GM21390 (cell line): ENCODE data around the gene MAK.
"Not testable (repeated sequence)": the region's sequence is repeated elsewhere in the genome, so short reads cannot be mapped to it uniquely, and the experiment has no call there.

Source experiments
- ATAC-seq: cut with Tn5 transposase; IDR thresholded peaks from one replicate; pipeline ENCODE4 v1.9.1; 2021; ENCODE audit not compliant: unreplicated experiment

The MAK gene

DNA sequence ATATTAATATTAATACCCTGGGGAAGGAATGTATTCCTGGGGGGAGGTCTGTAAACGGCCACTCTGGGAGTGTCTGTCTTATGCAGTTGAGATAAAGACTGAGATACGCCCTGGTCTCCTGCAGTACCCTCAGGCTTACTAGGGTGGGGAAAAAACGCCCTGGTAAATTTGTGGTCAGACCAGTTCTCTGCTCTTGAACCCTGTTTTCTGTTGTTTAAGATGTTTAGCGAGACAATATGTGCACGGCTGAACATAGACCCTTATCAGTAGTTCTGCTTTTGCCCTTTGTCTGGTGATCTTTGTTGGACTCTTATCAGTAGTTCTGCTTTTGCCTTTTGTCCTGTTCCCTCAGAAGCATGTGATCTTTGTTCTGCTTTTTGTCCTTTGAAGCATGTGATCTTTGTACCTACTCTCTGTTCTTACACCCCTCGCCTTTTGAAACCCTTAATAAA, 15.5 kb upstream of the MAK start:
- ATAC-seq: not testable (repeated sequence)

DNA sequence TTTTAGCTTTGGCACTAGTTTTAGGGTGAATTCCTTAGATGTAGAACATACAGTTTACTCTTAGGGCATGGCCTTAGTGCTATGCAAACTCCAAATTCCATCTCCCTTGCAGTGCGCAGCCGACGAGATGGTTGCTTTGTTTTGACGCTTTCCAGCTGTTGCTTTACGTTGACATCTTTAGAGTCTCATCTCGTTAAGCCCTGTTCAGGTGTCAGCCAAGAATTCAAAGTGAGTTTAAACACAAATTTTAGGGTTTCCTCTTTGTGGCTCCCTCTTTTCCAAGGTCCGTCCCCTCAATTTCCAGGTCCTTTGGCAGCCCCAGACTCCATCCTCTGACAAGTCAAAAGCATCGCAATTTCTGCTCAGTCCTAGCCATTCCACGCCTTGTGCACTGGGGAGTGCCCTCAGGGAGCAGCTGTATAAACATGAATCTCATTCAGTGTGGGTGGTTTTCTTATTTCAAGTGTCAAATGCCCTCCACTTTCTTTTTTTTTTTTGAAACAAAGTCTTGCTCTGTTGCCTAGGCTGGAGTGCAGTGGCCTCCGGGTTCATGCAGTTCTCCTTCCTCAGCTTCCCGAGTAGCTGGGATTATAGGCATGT, 14.1 kb upstream of the MAK start:
- ATAC-seq: no peak

DNA sequence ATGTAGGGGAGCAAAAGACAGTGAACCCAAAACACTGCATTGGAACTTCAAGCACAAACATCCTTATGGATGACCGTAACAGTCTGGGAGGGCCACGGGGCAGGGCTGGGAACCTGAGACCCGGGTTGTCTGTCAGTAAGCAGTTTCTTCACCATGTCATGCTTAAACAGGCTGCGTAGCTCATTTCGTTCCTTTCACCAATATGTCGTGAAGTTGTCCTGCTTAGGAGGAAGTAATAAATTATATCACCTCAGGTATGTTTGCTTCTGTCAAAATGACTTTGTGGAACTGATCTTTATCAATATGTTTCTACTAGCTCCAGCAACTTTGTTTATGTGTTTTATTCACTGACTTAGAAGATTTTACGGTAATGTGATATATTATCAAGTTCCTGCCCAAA, 12.4 kb upstream of the MAK start:
- ATAC-seq: no peak

DNA sequence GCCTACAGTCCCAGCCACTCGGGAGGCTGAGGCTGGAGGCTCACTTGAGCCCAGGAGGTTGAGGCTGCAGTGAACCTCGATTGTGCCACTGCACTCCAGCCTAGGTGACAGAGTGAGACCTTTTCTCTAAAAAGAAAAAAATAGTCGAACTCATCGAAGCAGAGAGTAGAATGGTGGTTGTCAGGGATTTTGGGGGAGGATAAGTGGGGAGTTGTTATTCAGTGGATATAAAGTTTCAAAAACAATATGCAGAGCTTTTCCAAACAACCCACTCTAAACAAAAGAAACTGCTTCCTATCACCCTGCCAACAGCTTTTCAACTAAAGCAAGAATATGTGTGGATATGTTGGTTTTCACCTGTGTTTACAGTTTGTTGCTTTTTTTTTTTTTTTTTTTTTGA, 11.6 kb upstream of the MAK start:
- no peak for ATAC-seq

DNA sequence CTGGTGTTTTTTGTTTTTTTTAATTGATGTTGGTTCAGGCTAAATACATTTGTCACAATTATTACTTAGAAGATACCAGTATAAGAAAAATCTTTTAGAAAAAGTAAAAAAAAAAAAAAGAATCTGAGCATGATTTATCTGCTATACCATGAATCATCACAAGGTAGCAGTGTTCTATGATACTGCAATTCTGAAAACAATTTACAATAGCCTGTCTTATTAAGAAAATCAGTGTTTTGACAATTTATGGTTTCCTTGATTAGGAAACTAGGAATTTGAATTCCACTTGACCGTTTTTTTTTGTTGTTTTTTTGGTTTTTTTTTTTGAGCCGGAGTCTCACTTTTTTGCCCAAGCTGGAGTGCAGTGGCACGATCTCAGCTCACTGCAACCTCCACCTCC, 9.3 kb upstream of the MAK start:
- ATAC-seq: no peak

DNA sequence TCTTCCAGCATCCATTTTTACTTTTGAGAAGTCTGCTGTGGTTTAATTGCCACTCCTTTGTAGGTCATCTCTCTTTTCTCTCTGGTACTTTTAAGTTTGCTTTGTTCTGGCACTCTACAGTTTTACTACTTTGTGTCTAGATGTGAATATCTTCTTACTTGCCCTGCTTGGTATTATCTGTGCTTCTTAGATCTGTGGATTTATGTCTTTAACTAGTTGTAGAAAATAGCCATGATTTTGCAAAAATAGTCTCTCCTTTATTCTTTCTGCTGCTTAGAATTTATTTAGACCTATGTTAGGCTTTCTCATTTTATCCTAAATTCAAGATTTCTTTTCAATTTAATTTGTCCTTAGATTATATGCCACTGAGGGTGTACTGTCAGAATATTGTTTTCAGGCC, 5.2 kb upstream of the MAK start:
- ATAC-seq: no peak

DNA sequence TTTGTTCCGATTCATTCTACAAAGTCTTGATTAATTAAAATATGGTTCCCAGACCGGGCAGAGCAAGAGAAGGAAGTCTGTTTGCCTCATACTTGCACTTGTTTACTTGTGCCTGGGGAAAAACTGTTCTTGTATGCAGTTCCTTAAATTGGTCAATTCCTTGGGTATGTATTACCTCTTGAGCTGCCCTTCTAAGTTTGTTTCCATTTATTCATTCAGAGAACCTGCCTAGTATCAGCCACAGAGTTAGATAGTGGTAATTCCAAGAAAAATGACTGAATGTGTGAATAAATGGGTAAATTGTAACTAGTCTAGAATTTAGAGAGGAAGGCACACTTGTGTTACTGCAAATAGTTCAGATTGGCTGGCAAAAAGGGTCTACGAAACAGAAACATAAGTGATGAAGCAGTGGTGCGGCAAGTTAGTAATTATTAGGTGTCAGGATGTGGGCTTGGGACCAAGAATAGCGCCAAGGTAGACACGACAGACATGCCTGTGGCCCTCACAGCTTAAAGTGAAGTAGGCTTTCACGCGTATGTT, 525 bp upstream of the MAK start:
- ATAC-seq: peak; percentile 72

DNA sequence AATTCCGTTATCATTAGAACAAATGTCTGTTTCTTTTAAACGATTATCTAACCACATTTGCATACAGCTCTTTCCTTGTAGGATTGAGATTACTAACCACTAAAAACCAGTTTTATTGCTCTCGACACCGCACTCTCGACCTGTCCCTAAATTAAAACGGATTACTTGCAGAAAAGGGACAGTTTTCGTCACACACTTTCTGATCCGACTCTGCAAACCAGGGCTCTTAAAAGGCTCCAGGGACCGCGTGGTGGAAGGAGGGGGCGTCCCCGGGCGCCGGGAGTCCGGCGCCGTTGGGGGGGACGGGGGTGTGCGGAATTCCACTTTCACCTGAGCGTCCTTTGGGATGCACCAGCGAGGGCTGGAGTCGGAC, 731 bp downstream of the MAK start:
- ATAC-seq: no peak

DNA sequence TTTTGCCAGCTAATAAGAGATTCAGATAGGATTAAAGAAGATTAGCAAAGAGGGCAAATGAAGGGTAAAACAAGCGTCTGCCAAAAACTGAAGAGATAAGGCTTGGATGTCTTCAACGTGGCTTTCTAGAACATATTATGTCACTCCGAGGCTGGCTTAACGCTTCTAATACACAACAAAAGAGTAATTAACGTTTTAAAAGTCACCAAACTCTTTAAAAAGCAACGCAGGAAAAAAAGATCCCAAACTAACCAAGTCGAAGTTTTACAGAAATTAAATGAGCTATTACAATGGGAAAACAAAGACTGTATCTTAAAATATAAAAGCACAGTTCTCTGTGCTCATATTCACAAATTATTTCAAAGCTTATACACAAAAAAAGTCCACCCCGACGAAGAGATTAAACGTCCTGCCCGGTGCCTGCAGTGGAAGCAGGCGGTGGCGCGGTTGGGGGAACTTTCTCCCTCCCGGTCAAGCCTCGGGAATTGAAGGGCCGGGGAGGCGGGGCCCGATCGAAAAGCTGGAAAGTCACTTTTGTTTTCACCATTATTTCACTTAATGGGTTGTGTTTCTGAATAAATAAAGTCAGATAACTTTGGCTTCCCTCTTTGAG, 1.2 kb downstream of the MAK start:
- no peak for ATAC-seq

DNA sequence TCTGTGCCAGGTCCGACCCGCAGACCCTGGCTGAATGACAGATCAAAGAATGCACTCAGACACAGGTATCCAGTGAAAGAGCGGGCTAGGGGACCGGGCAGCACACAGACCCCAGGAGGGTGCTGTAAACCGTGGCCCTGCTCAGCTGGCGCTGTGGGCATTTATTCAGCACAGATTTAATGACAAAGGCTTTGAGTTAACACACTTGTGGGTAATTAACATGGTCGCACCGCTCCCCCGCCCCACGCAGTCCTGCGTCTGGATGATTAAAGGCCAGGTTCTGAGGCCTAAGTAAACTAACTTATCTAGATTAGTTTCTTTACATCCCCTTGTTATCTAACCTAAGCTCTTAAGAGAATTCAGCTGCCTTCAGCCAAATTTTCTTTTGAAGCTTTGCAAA, 3.5 kb downstream of the MAK start:
- no peak for ATAC-seq

DNA sequence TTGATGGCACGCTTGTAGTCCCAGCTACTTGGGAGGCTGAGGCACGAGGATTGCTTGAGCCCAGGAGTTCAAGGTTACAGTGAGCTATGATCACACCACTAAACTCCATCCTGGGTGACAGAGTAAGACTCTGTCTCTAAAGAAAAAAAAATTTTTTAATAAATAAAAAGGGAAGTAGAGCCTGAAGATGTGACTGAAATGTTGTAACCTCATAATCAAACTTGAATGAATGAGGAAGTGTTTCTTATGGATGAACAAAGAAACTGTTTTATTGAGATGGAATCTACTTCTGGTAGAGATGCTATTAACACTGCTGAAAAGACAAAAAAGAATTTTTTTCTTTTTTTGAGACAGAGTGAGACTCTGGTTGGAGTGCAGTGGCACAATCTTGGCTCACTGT, 6.7 kb downstream of the MAK start:
- no peak for ATAC-seq

DNA sequence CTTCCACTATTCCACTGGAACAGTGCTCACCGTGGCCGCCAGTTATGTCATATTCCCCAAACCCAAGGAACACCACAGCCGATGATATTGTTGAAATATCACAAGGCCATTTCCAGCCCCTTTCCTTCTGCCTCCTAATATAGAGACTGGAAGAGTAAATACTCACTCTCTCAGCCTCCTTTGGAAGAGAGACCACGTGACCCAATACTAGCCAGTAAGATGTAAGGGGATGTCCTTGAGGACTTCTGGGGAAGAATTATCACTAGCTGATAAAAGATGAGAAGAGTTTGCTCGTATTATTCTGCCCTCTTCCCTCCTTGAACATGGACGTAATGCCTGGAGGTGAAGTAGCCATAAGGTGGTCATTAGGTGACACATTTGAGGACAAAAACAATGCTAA, 13.5 kb downstream of the MAK start:
- ATAC-seq: no peak

DNA sequence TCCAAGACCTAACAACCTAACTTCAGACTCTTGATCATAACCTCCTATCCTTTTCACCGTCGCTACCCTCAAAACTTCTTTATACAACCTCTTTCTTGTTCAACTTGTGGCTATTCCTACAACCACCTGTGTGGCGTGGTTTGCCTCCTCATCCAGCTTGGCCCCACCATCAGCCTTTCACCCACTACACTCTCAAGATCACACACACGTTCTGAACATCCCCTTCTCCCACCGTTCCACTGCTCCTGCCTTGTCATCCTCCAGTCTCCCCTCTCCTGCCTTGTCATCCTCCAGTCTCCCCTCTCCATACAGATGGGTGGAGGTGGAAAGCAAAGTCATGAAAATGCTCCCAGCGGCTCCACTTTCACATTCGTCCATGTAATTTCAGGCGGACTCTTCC, 14.0 kb downstream of the MAK start:
- no peak for ATAC-seq

DNA sequence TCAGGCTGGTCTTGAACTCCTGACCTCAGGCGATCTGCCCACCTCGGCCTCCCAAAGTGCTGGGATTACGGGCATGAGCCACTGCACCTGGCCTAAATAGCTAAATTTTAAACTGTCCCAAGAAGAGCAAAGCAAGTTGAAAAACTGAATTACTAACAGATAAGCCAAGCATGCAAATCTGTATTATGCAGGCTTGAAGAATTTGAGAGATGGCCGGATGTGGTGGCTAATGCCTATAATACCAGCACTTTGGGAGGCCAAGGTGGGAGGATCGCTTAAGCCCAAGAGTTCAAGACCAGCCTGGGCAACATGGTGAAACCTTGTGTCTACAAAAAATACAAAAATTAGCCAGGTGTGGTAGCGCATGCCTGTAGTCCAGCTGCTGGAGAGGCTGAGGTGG, 24.2 kb downstream of the MAK start:
- not testable (repeated sequence) for ATAC-seq

DNA sequence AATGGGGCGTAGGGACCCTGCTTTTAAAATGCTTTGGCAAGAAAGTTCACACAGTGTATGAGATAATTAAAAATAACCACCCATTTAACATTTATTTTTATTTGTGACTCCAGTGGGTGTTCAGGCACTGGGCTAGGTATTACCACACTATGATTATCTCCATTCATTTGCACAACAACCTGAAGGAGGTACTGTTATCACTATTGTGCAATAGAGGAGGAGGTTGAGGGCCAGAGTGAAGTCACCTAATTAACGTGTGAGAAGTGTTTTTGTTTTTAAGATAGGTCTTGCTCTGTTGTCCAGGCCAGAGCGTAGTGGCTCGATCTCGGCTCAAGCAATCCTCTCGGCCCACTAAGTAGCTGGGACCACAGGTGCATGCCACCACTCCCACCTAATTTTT, 29.2 kb downstream of the MAK start:
- ATAC-seq: no peak

DNA sequence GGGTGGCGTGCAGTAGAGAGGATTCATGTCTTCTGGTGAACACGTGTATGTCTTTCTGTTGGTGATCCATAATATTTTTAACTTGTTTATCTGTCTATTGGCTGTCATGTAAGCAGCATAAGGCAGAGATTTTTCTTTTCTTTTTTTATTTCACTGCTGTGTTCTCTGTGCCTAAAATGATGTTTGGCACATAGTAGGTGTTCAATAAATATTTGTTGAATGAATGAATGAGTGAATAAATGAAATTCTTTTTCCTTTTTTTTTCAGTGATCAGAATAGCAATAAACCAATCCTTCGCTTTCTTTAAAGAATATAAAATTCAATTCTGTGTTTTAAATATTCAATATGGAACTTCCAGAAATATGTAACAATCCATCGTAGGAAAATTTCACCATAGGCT, 30.0 kb downstream of the MAK start:
- ATAC-seq: no peak

DNA sequence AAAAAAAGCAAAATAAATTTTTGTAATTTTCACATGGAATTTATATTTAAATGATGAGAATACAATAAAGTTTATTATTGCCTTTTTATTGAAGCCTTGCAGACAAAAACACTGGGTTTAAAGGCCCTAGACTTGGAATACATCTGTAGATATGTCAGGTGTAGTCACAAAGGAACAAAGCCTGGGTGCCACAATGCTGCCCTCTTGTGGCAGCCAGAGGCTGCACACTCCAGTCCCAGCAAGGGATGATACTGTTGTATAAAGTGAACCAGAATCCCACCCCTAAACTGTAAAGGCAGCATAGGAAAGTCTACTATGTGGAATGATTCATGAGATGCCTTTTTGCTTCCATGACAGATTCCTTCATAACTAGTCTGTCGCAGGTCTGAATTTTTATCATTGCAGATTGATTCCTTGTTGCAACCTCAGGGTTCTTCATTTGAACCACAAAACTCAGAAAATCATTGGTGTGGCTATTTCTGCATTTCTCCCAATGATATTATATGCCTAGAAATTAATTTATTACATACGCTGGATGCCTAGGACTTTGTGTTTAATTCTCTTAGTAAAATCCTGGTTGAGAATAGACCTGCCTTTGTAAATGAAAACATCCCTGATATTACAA, 37.0 kb downstream of the MAK start:
- peak; percentile 98 for ATAC-seq

DNA sequence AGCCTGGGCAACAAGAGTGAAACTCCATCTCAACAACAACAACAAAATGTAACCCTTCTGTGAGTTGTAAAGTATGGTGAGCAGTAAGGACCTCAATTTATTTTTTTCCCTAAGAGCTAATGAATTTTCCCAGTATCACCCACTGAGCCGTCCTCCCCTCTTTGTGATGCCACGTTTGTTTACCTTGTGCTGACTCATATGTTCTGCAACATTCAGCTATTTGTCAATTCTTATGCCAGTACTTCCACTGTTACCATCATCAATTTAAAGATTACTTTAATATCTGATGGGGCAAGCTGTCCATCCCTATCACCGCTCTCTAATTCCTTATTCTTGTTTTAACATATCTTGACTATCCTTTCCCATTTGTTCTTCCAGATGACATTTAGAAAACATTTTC, 37.5 kb downstream of the MAK start:
- ATAC-seq: no peak

DNA sequence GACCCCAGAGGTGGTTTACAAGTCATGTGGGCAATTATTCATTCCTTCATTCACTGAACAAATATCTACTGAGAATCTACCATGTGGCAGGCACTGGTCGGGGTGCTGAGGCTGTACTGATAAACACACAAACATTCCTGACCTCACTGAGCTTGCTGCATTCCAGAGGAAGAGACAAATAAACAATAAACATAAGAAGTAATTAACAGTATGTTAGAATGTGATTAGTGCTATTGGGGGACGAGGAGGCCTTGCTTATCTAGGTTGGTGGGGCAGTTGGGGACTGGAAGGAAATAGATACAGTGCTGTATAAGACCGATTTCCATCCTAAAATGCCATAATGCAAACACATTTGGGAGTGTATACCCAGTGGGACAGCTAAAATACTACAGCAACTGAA, 44.1 kb downstream of the MAK start:
- ATAC-seq: no peak

DNA sequence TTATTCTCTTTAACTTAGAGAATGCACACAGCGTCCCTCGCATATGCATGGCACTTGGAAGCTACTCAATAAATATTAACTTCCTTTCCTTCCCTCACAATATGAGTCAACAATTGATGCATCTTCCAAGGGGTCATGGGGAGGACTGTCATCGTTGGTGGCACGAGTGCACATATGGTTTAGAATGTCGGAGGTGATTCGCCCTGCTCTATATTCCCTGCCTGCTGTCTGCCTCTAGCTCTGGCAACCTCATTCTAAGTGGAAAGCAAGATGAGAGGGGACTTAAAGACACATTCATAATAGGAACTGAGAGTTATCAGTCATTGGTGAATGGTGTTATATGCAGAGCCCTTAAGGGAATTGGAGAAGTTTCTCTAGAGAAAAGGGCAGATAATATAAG, 44.6 kb downstream of the MAK start:
- ATAC-seq: no peak

DNA sequence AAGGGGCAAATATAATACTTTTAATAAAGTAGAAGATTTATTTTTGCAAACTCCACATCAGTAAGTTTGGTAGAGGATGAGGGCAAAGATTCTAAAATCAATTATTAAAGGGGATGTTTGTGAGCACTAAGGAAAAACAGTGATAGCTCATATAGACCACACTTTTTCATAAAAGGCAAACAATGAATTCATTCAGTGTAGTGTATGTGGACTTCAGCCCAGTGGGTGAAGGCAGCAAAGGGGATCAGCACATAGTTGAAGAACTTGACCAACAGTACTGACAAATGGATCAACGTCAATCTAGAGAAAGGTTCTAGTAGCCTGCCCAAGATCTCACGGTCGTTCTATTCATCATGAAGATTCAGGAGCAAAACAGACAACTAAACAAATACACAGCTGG, 45.3 kb downstream of the MAK start:
- ATAC-seq: no peak

DNA sequence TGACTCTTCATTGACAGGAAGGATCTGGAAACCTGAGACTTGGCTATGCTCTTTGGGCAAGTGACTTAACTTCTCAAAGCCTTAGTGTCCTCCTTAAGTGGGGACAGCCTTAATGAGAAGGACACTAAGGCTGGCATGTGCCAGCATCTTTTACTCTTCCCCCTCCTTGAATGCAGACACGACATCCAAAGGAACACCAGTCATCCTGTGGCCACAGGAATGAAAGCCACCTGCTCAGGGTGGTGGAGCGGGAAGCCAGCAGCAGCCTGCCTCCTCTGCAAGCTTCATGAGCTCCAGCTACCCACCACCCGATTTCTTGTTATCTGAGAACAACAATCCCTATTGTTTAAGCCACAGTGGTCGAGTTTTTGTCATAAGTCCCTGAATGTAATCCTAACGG, 46.2 kb downstream of the MAK start:
- ATAC-seq: no peak

DNA sequence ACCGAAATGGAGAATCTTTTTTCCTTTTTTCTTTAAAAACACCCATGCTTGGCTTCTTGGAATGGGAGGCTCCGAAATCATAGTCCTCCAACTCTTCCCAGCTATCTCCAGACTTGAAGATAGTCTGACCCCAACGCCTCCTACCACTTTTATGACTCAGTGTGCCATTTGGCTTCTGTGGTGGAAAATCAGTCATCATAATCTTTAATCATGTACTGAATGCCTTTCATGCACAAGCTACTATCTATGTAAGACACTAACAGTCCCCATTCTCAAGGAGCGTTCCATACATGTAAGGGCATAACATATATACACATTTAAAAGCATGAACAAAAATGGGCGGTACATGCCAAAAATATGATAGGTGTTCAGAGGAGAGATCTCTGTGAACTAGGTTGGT, 46.7 kb downstream of the MAK start:
- no peak for ATAC-seq
